Nephron progenitor cell (in vitro differentiated cells): ENCODE data around the gene CTDP1.

Experiments used
- DNase-seq: peaks from one replicate; pipeline ENCODE4 v3.0.0; 2021
- H3K27ac Mint-ChIP-seq: 2 replicates; pipeline ENCODE4 v1.8.0; 2021; ENCODE audit warnings: mild to moderate bottlenecking, moderate library complexity, mixed read lengths
- H3K27me3 Mint-ChIP-seq: 2 replicates; pipeline ENCODE4 v1.8.0; 2021; ENCODE audit warnings: mild to moderate bottlenecking, low read depth, mixed read lengths; ENCODE audit not compliant: poor library complexity
- H3K36me3 Mint-ChIP-seq: 2 replicates; pipeline ENCODE4 v1.8.0; 2021; ENCODE audit warnings: low read depth, mixed read lengths
- H3K4me1 Mint-ChIP-seq: 2 replicates; pipeline ENCODE4 v1.8.0; 2021; ENCODE audit warnings: mixed read lengths
- H3K4me3 Mint-ChIP-seq: 2 replicates; pipeline ENCODE4 v1.8.0; 2021; ENCODE audit warnings: mild to moderate bottlenecking, moderate library complexity, mixed read lengths
- H3K9me3 Mint-ChIP-seq: 2 replicates; pipeline ENCODE4 v1.8.0; 2021; ENCODE audit warnings: mild to moderate bottlenecking, moderate library complexity, mixed read lengths
- TF ChIP-seq, protein P1 (sequence below): fragments of 200-600 bp; sonication (generic); IDR thresholded peaks from 2 replicates; pipeline ENCODE4 v1.5.0; 2021; ENCODE audit warnings: antibody characterized with exemption

The CTDP1 gene

GRCh38 chr18:79789091-79789891 lies 109.7 kb downstream of the CTDP1 start:
- Mint-ChIP-seq H3K4me1 (peaks cover 10% of the 10 kb centered on the region), H3K9me3 (peaks cover 5% of the 10 kb centered on the region), H3K36me3 (no peaks in the 10 kb centered on the region), H3K27ac (no peak overlapping the region), H3K27me3 (peaks cover 96% of the 10 kb centered on the region), H3K4me3 (peak overlapping the region; percentile 32)
- TF ChIP-seq, protein P1, sequence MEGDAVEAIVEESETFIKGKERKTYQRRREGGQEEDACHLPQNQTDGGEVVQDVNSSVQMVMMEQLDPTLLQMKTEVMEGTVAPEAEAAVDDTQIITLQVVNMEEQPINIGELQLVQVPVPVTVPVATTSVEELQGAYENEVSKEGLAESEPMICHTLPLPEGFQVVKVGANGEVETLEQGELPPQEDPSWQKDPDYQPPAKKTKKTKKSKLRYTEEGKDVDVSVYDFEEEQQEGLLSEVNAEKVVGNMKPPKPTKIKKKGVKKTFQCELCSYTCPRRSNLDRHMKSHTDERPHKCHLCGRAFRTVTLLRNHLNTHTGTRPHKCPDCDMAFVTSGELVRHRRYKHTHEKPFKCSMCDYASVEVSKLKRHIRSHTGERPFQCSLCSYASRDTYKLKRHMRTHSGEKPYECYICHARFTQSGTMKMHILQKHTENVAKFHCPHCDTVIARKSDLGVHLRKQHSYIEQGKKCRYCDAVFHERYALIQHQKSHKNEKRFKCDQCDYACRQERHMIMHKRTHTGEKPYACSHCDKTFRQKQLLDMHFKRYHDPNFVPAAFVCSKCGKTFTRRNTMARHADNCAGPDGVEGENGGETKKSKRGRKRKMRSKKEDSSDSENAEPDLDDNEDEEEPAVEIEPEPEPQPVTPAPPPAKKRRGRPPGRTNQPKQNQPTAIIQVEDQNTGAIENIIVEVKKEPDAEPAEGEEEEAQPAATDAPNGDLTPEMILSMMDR, result no peak
- no peak for DNase-seq

- H3K4me1 Mint-ChIP-seq, result peaks cover 5% of the 10 kb centered on the region
- no peaks in the 10 kb centered on the region for H3K36me3 Mint-ChIP-seq
- peaks cover 94% of the 10 kb centered on the region for H3K27me3 Mint-ChIP-seq
- TF ChIP-seq, protein P1, result no peak
- no peak for DNase-seq
- H3K27ac Mint-ChIP-seq, result no peak overlapping the region
- H3K9me3 Mint-ChIP-seq, result peaks cover 5% of the 10 kb centered on the region
- no peak overlapping the region for H3K4me3 Mint-ChIP-seq
Measured at GRCh38 chr18:79789901-79790890, 110.6 kb downstream of the CTDP1 start.

GRCh38 chr18:79790996-79791972 lies 111.7 kb downstream of the CTDP1 start:
- Mint-ChIP-seq H3K9me3 (peaks cover 5% of the 10 kb centered on the region), H3K36me3 (no peaks in the 10 kb centered on the region), H3K4me3 (no peak overlapping the region), H3K27ac (no peak overlapping the region), H3K27me3 (peaks cover 96% of the 10 kb centered on the region), H3K4me1 (peaks cover 5% of the 10 kb centered on the region)
- no peak for DNase-seq
- TF ChIP-seq, protein P1, result no peak

- no peak overlapping the region for H3K27ac Mint-ChIP-seq
- TF ChIP-seq, protein P1, result no peak
- H3K4me1 Mint-ChIP-seq, result peaks cover 4% of the 10 kb centered on the region
- no peaks in the 10 kb centered on the region for H3K36me3 Mint-ChIP-seq
- no peak for DNase-seq
- no peaks in the 10 kb centered on the region for H3K9me3 Mint-ChIP-seq
- peaks cover 96% of the 10 kb centered on the region for H3K27me3 Mint-ChIP-seq
- no peak overlapping the region for H3K4me3 Mint-ChIP-seq
Measured at GRCh38 chr18:79792096-79792987, 112.7 kb downstream of the CTDP1 start.

GRCh38 chr18:79792988-79793355 lies 113.4 kb downstream of the CTDP1 start:
- TF ChIP-seq, protein P1, result no peak
- H3K27me3 Mint-ChIP-seq, result peaks cover 94% of the 10 kb centered on the region
- H3K4me3 Mint-ChIP-seq, result no peak overlapping the region
- no peak overlapping the region for H3K27ac Mint-ChIP-seq
- peaks cover 7% of the 10 kb centered on the region for H3K4me1 Mint-ChIP-seq
- H3K36me3 Mint-ChIP-seq, result no peaks in the 10 kb centered on the region
- DNase-seq, result no peak
- no peaks in the 10 kb centered on the region for H3K9me3 Mint-ChIP-seq
